Hepatocyte (in vitro differentiated cells): Measurements from ENCODE around the gene TMEM86B. TPM values are rescaled to one million over a fixed set of nuclear protein-coding genes. Genes with fewer than 3 reads are reported as not detected.
"Not testable (repeated sequence)": the region's sequence is repeated elsewhere in the genome, so short reads cannot be mapped to it uniquely, and the experiment has no call there.

Experiments used
- DNase-seq: peaks from one replicate; pipeline ENCODE4 v3.0.0-alpha.2; 2016; ENCODE audit warnings: low spot score
- H2AFZ ChIP-seq: fragments of 200-600 bp; sonication (generic); 2 replicates; pipeline ENCODE4 v1.6.0; 2016; ENCODE audit warnings: antibody characterized with exemption, mild to moderate bottlenecking
- H3K27ac ChIP-seq: fragments of 200-600 bp; sonication (generic); 2 replicates; pipeline ENCODE4 v1.5.1; 2016; ENCODE audit warnings: mild to moderate bottlenecking
- H3K27me3 ChIP-seq: fragments of 200-600 bp; sonication (generic); 2 replicates; pipeline ENCODE4 v1.6.1; 2016
- H3K36me3 ChIP-seq: fragments of 200-600 bp; sonication (generic); replicated peaks from 2 replicates; pipeline ENCODE4 v1.5.1; 2016; ENCODE audit warnings: low read depth; ENCODE audit not compliant: insufficient read depth
- H3K4me1 ChIP-seq: fragments of 200-600 bp; sonication (generic); 2 replicates; pipeline ENCODE4 v1.5.1; 2016; ENCODE audit warnings: mild to moderate bottlenecking, moderate library complexity; ENCODE audit not compliant: insufficient read depth
- H3K4me2 ChIP-seq: fragments of 200-600 bp; sonication (generic); 2 replicates; pipeline ENCODE4 v1.6.0; 2016
- H3K4me3 ChIP-seq: fragments of 200-600 bp; sonication (generic); 2 replicates; pipeline ENCODE4 v1.5.1; 2016; ENCODE audit warnings: mild to moderate bottlenecking
- H3K79me2 ChIP-seq: fragments of 200-600 bp; sonication (generic); 2 replicates; pipeline ENCODE4 v1.6.0; 2017; ENCODE audit warnings: mild to moderate bottlenecking
- H3K9me2 ChIP-seq: fragments of 200-600 bp; sonication (generic); replicated peaks from 2 replicates; pipeline ENCODE4 v1.6.0; 2017; ENCODE audit warnings: mild to moderate bottlenecking; ENCODE audit not compliant: insufficient read depth
- H3K9me3 ChIP-seq: fragments of 200-600 bp; sonication (generic); 2 replicates; pipeline ENCODE4 v1.5.1; 2016; ENCODE audit warnings: low read depth, mild to moderate bottlenecking
- H4K20me1 ChIP-seq: fragments of 200-600 bp; sonication (generic); 2 replicates; pipeline ENCODE4 v1.6.0; 2016; ENCODE audit warnings: mild to moderate bottlenecking; ENCODE audit not compliant: insufficient read depth, poor library complexity, severe bottlenecking
- EZH2 ChIP-seq: fragments of 200-600 bp; sonication (generic); IDR thresholded peaks from 2 replicates; pipeline ENCODE4 v1.6.1; 2016; ENCODE audit warnings: antibody characterized with exemption, mild to moderate bottlenecking, borderline replicate concordance
- EZH2phosphoT487 ChIP-seq: fragments of 200-600 bp; sonication (generic); IDR thresholded peaks from one replicate; pipeline ENCODE4 v1.6.1; 2018; ENCODE audit warnings: antibody characterized with exemption, mild to moderate bottlenecking, low read depth, moderate library complexity; ENCODE audit not compliant: unreplicated experiment, severe bottlenecking
- WGBS: methylation state at CpG from one replicate; pipeline ENCODE4 v1.1.6; 2016; ENCODE audit warnings: low lambda C conversion rate; ENCODE audit errors: missing lambda C conversion rate; 5-methylcytosine and 5-hydroxymethylcytosine counted together
- polyA plus RNA-seq: library from polyadenylated mRNA; unstranded; fragments of >200 nt; fragmentation: Nextera tagmentation; extraction: Ambion mirVana; gene quantifications from 2 replicates; pipeline ENCODE4 v1.2.1, GENCODE V29; 2016
- total RNA-seq: library from RNA; depleted of rRNA; stranded (reverse); fragments of >200 nt; gene quantifications from 2 replicates; pipeline ENCODE4 v1.2.3, GENCODE V29; 2014
- TF ChIP-seq, protein P1 (sequence below): fragments of 200-600 bp; sonication (generic); IDR thresholded peaks from 2 replicates; pipeline ENCODE4 v1.5.1; 2016; ENCODE audit warnings: antibody characterized with exemption, mild to moderate bottlenecking; ENCODE audit not compliant: poor library complexity

TMEM86B gene
- total and polyA plus RNA-seq, 2 experiments from 2014 or later, result 21.1 to 62.3 TPM

GRCh38 chr19:55208880-55209692, 19.5 kb downstream of the TMEM86B start, which contains the start of gene PTPRH:
TSS of gene PTPRH (minus strand) at chr19:55209501. CDS start at chr19:55209433, 68 bp downstream.
- Histone ChIP-seq H3K4me2 (peak within 1 kb of the TSS; percentile 14), H3K4me3 (no peak within 1 kb of the TSS)
- peak; percentile 54 for DNase-seq

GRCh38 chr19:55206664-55207500, 21.7 kb downstream of the TMEM86B start:
- Histone ChIP-seq H3K27ac (peak overlapping the region; percentile 93), H3K4me3 (no peak overlapping the region), H3K4me1 (peaks cover 23% of the 10 kb centered on the region), H3K27me3 (no peaks in the 10 kb centered on the region), H3K4me2 (peak overlapping the region; percentile 76), H2AFZ (no peak overlapping the region), H3K36me3 (no peaks in the 10 kb centered on the region), H3K79me2 (peaks cover 4% of the 10 kb centered on the region), H4K20me1 (no peaks in the 10 kb centered on the region), H3K9me2 (no peaks in the 10 kb centered on the region), H3K9me3 (no peaks in the 10 kb centered on the region)
- TF ChIP-seq EZH2 (no peak), EZH2phosphoT487 (no peak)
- DNase-seq, result peak; percentile 96
- WGBS, result 30% methylated on average over 29 of the region's 29 CpGs

More at GRCh38 chr19:55208880-55209692, 19.5 kb downstream of the TMEM86B start, which contains the start of gene PTPRH:
- Histone ChIP-seq H3K79me2 (peaks cover 4% of the 10 kb centered on the region), H3K27me3 (no peaks in the 10 kb centered on the region), H3K4me1 (peaks cover 23% of the 10 kb centered on the region), H2AFZ (no peak within 1 kb of the TSS), H4K20me1 (no peaks in the 10 kb centered on the region), H3K27ac (peak within 1 kb of the TSS; percentile 96), H3K9me3 (no peaks in the 10 kb centered on the region), H3K36me3 (no peaks in the 10 kb centered on the region), H3K9me2 (no peaks in the 10 kb centered on the region)
- TF ChIP-seq EZH2 (no peak), EZH2phosphoT487 (no peak)
- TF ChIP-seq, protein P1, sequence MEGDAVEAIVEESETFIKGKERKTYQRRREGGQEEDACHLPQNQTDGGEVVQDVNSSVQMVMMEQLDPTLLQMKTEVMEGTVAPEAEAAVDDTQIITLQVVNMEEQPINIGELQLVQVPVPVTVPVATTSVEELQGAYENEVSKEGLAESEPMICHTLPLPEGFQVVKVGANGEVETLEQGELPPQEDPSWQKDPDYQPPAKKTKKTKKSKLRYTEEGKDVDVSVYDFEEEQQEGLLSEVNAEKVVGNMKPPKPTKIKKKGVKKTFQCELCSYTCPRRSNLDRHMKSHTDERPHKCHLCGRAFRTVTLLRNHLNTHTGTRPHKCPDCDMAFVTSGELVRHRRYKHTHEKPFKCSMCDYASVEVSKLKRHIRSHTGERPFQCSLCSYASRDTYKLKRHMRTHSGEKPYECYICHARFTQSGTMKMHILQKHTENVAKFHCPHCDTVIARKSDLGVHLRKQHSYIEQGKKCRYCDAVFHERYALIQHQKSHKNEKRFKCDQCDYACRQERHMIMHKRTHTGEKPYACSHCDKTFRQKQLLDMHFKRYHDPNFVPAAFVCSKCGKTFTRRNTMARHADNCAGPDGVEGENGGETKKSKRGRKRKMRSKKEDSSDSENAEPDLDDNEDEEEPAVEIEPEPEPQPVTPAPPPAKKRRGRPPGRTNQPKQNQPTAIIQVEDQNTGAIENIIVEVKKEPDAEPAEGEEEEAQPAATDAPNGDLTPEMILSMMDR, result no peak
- 70% methylated on average over 13 of the region's 18 CpGs for WGBS

DNA sequence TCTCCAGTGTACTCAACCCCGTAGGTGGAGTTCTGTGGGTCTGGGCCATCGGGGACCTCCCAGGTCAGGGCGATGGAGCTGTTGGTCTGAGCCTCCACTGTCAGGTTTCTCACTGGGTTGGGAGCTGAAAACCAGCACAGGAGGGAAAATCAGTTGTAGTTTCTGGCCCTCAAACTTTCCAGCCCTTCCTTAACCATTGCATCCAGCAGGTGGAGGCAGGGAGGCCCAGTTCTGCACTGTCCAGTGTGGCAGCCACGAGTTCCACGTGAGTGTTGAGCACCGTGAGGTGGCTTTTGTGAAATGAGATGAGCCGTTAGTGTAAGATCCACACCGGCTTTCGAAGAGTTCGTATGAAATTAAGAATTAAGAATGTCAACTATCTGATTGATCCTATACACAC, 26.4 kb downstream of the TMEM86B start:
- not testable (repeated sequence) for H3K4me1 ChIP-seq, H3K27me3 ChIP-seq, H3K79me2 ChIP-seq, H3K9me3 ChIP-seq, H3K9me2 ChIP-seq, H3K4me3 ChIP-seq, H4K20me1 ChIP-seq, H2AFZ ChIP-seq, H3K4me2 ChIP-seq, H3K27ac ChIP-seq, H3K36me3 ChIP-seq
- 88% methylated on average over 10 of the region's 10 CpGs for WGBS
- TF ChIP-seq, protein P1, result peak; percentile 14
- peak; percentile 5 for DNase-seq
